Dedifferentiated amniotic fluid mesenchymal stem cell (primary cell): ENCODE results near the gene DUOX1.

Experiments
- DNase-seq: peaks from one replicate; pipeline ENCODE4 v3.0.0-alpha.2; 2016; ENCODE audit errors: extremely low spot score

Gene DUOX1

GRCh38 chr15:45106002-45106790, 23.6 kb upstream of the DUOX1 start:
- DNase-seq = no peak

DNA sequence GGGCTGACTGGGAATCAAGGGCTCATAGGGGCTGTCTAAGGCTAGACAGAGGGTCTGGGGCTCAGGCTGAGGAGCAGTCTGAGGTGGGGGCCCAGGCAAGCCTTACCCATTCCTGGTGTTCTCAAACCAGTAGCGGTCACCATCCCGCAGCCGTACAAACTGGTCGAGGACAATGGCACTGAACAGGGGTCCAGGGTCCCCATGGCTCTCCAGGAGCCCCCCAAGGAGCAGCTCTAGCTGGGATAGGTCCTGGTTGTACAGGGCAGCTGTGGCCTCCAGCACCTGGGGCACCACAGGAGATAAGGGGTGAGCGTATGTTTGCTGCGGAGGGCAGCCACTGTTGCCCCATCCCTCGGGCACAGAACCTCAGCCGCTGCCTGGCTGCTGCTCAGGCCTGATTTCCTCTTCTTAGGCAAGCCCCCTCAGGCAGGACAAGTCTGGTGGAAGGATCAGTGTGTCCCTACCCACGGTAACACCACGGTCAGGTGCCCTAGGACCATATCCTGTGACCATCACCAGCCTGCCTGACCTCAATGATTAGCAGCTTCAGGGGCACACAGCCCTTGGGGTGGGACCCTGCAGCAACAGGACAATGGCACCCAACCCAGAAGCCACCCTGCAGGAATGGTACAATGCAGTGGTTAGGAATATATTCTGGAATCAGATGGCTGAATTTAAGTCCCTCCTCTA, 21.7 kb upstream of the DUOX1 start:
- DNase-seq = no peak

- no peak for DNase-seq
Measured at GRCh38 chr15:45110256-45110820, 19.5 kb upstream of the DUOX1 start.

DNA sequence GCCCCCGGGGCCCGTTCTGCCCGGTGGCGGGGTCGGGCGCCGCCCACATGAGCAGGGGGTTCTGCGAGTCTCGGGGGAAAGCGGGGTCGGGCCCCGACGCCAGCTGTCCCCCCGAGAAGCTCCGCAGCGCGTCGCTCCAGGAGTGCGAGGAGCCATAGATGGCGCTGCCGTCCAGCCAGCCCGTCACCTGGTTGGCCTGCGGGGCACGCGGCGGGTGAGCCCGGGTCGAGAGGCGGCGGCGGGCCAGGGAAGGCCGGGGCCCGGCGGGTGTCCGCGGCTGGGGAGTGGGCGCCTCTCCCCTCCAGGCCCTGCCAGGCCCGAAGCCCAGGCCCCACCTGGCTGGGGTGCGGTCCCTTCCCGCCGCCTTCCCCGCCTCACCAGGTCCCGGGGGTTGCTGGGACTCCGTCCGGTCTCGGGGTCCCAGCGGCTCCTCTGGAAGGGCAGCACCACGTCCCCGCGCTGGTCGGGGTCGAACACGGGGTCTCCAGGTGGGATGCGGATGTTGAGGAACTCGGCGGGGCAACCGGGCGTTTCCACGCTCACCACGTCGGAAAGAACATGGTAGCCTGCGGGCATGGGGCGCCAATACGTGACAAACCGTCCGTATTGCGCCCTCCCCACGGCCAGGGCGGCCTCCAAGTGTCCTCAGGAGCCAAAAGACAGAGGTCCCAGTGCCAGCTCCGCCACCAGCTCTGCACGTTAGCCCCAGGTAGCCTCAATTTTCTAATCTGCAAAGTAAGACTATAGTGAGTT, 18.2 kb upstream of the DUOX1 start:
- no peak for DNase-seq

DNA sequence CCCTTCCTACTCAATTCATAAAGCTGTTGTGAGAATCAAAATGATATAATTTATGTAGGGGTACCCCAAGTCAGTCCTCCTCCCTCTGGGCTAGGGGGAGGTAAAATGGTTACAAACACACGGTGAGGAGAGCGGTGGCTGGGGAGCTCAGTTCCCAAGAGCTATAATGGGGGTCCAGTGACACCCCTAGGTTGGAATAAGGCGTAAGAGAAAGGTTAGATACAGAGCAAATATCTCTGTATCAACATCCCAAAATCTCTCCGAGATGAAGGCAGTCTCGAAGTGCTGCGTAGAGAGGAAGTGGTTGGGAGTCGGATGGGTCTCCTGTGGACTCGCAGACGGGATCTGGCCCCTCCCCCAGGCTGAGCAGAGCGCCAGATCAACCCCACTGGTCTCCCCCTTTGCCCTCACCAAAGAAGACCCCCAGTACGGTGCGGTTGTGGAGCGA, 17.6 kb upstream of the DUOX1 start:
- DNase-seq = no peak

DNA sequence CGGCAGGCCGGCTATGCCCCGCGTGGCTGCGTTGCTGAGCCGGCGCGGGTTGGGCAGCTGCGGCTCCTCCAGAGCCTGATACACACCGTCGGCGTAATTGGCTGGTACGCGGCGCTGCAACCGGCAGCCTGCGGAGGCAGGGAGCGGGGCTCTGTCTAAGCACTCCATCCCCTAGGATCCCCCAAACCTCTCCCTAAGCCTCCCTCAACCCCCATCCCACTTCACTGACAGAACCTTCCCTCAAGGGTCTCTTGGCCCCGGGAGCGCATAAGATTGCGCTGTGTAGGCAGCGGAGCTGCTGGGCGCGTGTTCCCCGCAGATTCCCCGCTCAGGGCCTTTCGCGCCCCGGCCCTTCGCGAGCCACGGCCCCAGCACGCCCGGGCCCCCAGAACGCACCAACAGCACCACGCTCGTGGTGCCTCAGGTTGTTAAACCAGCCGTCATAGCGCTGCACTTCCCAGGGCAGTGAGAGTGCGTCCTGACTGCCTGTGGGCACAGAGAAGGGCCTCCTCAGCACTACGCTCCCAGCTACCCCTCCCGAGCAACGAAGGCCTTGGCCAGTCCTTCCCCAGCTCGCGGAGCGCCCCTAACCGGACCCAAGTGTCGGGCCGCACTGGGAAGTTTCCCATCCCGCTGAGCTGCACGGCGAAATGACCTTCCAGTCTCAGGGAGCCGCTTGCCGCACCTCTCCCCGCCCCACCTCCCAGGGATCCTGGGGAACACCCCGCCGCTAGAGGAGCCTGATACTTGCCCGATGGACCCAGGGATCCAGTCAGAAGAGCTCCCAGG, 17.0 kb upstream of the DUOX1 start:
- DNase-seq = no peak

DNA sequence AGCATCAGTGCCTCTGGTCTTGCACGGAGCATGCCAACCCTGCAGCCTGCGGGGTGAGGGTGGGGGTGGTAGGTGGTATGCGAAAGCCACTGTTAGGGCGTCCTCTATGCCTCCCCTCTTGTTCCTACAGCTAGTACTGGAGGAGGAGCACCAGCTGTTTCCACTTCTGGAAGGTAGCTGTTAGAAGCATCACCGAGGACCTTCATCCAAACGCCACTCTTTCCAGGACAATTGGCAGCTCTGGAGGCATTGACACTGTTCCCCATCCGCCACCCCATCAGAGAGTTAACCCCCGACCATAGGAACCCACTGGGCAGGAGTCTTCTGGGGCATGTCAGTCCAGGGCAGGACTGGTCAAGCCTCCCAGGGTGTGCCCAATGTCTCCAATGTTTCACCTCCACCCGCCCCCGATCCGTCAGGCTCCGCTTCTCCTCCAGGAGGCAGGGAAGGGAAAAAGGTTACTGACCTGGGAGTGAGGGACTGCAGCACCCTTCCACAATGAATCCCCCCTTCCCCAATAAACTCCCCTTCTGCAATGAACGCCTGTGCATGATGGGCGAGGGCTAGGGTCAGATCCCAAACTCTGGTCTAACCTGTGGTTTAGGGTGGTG, 16.3 kb upstream of the DUOX1 start:
- no peak for DNase-seq

GRCh38 chr15:45114076-45114750, 15.6 kb upstream of the DUOX1 start, which contains the start of the genes DUOX2 and DUOXA2:
Gene DUOX2 (minus strand): TSS chr15:45114172. CDS start chr15:45113411, 761 bp downstream.
Gene DUOXA2 (plus strand): TSS chr15:45114326. CDS start chr15:45114606, 280 bp downstream.
- DNase-seq = no peak

- DNase-seq = no peak
Measured at GRCh38 chr15:45114751-45115085, 15.1 kb upstream of the DUOX1 start.

DNA sequence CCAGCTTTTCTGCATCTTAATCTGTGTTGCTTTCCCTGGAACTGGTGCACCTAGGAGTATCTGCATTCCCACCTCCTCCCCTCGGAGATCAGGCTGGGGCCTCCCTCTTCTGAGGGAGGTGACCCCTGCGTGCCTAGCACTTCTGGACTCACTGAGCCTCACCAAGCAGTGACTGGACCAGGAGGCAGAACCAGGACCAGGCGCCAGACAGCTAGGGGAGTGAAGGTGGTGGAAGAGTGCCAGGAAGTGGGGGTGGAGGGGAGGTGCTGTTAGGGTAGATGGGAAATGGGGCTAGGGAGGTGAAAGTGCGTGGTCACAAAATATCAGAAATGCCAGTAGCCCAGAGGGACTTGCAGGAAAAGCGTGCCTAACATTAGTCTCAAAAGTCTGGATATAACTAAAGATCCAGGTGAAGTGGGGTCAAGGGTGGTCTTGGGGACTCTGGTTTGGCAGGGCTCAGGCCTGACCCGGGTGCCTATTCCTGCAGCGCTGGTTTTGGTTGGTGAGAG, 14.4 kb upstream of the DUOX1 start:
- DNase-seq = no peak

GRCh38 chr15:45116006-45116481, 13.8 kb upstream of the DUOX1 start:
- DNase-seq = no peak

DNA sequence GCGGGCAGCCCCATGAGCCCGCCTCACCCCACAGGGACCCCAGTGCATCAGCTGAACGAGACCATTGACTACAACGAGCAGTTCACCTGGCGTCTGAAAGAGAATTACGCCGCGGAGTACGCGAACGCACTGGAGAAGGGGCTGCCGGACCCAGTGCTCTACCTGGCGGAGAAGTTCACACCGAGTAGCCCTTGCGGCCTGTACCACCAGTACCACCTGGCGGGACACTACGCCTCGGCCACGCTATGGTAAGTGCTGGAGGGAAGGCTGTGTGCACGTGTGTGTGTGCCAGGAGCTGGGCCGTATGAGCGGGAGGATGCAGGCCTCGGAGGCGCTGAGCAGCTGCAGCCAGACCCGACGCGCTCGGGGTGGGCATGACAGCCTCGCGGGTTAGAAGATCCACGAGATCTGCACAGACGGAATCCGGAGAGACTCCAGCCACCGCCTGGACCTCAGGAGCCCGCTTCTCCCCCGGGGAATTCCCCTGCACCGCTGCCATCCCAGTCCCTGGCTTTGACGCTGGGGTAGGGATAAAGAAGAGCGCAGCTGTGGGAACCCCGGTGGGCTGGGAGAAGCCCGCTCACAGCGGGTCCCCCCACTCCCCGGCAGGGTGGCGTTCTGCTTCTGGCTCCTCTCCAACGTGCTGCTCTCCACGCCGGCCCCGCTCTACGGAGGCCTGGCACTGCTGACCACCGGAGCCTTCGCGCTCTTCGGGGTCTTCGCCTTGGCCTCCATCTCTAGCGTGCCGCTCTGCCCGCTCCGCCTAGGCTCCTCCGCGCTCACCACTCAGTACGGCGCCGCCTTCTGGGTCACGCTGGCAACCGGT, 13.1 kb upstream of the DUOX1 start:
- DNase-seq = no peak

GRCh38 chr15:45117308-45118130, 12.3 kb upstream of the DUOX1 start:
- DNase-seq = no peak

GRCh38 chr15:45118131-45118588, 11.6 kb upstream of the DUOX1 start:
- DNase-seq = peak; percentile 92

GRCh38 chr15:45118996-45119395, 10.8 kb upstream of the DUOX1 start:
- no peak for DNase-seq

DNA sequence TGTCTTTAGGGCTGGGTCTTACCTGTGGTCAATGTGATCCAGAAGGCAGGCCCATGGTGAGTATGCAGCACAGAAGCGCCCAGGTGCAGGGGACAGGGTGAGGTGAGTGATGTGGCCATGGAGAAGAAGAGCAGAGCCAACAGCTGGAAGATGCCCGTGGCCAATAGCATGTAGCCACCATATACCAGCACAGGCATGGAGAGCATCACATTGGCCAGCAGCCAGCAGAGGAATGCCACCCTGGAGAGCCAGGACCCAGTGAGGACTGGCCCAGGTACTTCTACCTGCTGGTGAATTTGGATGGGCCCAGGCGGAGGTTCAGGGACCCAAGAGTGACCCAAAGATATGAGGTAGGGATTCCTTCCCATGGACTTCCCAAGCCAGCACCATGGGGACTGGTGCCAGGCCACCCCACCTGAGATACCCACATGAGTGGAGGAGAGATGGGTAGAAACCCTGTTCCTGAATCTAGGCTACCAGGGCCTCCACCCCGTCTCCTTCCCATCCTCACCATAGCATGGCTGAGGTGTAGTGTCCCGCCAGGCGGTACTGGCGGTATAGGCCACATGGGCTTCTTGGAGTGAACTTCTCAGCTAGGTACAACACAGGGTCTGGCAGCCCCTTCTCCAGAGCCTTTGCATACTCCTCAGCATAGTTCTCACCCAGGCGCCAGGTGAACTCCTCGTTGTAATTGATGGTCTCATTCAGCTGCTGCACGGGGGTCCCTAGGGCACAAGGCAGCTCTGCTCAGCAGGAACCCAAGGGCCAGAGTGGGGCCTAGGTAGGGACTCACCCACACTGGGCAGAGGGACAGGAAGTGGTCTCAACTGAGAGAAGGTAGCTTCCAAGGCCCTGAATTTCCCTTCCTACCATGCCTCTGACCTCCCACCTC, 9.5 kb upstream of the DUOX1 start:
- DNase-seq = no peak

- no peak for DNase-seq
Measured at GRCh38 chr15:45121020-45121419, 8.8 kb upstream of the DUOX1 start.
